K562 (cell line): ENCODE measurements around the gene SLC25A20. TPM values are rescaled to one million over a fixed set of nuclear protein-coding genes. Genes with fewer than 3 reads are reported as not detected.

Experiments
- CBFA2T3 ChIP-seq: fragments of 450-650 bp; IDR thresholded peaks from 2 replicates; pipeline ENCODE4 v1.6.1; 2017
- CHD1 ChIP-seq: fragments of 200-600 bp; sonication (generic); IDR thresholded peaks from one replicate; pipeline ENCODE4 v1.6.1; 2012; ENCODE audit warnings: mild to moderate bottlenecking, moderate library complexity, low read length, inconsistent platforms
- CREM ChIP-seq: IDR thresholded peaks from 2 replicates; pipeline ENCODE4 v1.6.1; 2014; ENCODE audit warnings: antibody characterized with exemption, low read depth
- E2F1 ChIP-seq: sonication (generic); formaldehyde crosslinking; IDR thresholded peaks from 2 replicates; pipeline ENCODE4 v1.8.1; 2023; ENCODE audit warnings: mild to moderate bottlenecking, missing genetic modification reagents, moderate library complexity
- ETS1 ChIP-seq: conservative IDR thresholded peaks from 2 replicates; pipeline ENCODE4 v1.6.1; 2011; ENCODE audit warnings: low read depth, mild to moderate bottlenecking, low read length; ENCODE audit not compliant: control insufficient read depth
- FOSL1 ChIP-seq: fragments of 200-800 bp; sonication (Bioruptor generic); conservative IDR thresholded peaks from 2 replicates; pipeline ENCODE4 v1.6.1; 2016; ENCODE audit warnings: missing genetic modification characterization, missing compliant biosample characterization
- FOXO4 ChIP-seq: fragments of 450-650 bp; formaldehyde crosslinking; IDR thresholded peaks from 2 replicates; pipeline ENCODE4 v1.4.0; 2020; ENCODE audit warnings: mild to moderate bottlenecking, moderate library complexity
- KAT2B ChIP-seq: IDR thresholded peaks from one replicate; pipeline ENCODE4 v1.6.1; 2012; ENCODE audit warnings: low read depth, mild to moderate bottlenecking, control low read depth, inconsistent platforms, low read length, moderate library complexity
- MTA1 ChIP-seq: fragments of 450-650 bp; IDR thresholded peaks from 2 replicates; pipeline ENCODE4 v1.6.1; 2017; ENCODE audit warnings: borderline replicate concordance
- NCOA4 ChIP-seq: fragments of 450-650 bp; IDR thresholded peaks from 2 replicates; pipeline ENCODE4 v1.6.1; 2018; ENCODE audit warnings: mild to moderate bottlenecking; ENCODE audit not compliant: partially characterized antibody
- NRF1 ChIP-seq, 2 experiments: fragments of 450-650 bp; IDR thresholded peaks in 1 of 2; conservative IDR thresholded peaks in 1 of 2; 2 replicates each; pipeline ENCODE4 v1.6.1; 2014; ENCODE audit warnings: mild to moderate bottlenecking in 2 of 2
- POLR3G ChIP-seq: IDR thresholded peaks from 2 replicates; pipeline ENCODE4 v1.6.1; 2011; ENCODE audit not compliant: insufficient read length, insufficient replicate concordance; ENCODE audit errors: extremely low read depth
- SRSF7 ChIP-seq: fragments of 200-400 bp; formaldehyde crosslinking; optimal IDR thresholded peaks from 2 replicates; pipeline ENCODE3; 2017; ENCODE audit warnings: mild to moderate bottlenecking, low read depth, low read length
- TAF1 ChIP-seq: IDR thresholded peaks from 2 replicates; pipeline ENCODE4 v1.6.1; 2011; ENCODE audit warnings: mild to moderate bottlenecking, low read length, moderate library complexity; ENCODE audit not compliant: insufficient read depth, control insufficient read depth, severe bottlenecking; ENCODE audit errors: extremely low read depth
- TFAM ChIP-seq: fragments of 250-450 bp; sonication (Bioruptor Pico); conservative IDR thresholded peaks from 2 replicates; pipeline ENCODE4 v1.5.0; 2021; ENCODE audit warnings: mild to moderate bottlenecking, moderate library complexity
- TRIM28 ChIP-seq: fragments of 450-650 bp; IDR thresholded peaks from 2 replicates; pipeline ENCODE4 v1.6.1; 2017
- USF2 ChIP-seq: sonication (generic); formaldehyde crosslinking; IDR thresholded peaks from 2 replicates; pipeline ENCODE4 v1.5.0; 2020; ENCODE audit warnings: missing genetic modification reagents
- ZBED1 ChIP-seq: IDR thresholded peaks from 2 replicates; pipeline ENCODE4 v1.6.1; 2014
- ZFPM2 ChIP-seq: fragments of 250-450 bp; sonication (Bioruptor Pico); IDR thresholded peaks from 2 replicates; pipeline ENCODE4 v1.5.1; 2022; ENCODE audit warnings: mild to moderate bottlenecking
- ZHX1 ChIP-seq: fragments of 150-350 bp; conservative IDR thresholded peaks from 2 replicates; pipeline ENCODE4 v1.6.1; 2014; ENCODE audit warnings: low read length
- polyA plus RNA-seq, 8 experiments: library from polyadenylated mRNA; depleted of rRNA in 4 of 8; stranded (reverse) in 5 of 8; unstranded in 3 of 8; fragments of >200 nt; fragmentation: Nextera tagmentation in 2 of 8; fragmentation: Illumina TruSeq in 1 of 8; extraction: Ambion mirVana in 2 of 8; extraction: Trizol in 1 of 8; gene quantifications; 2 replicates each; pipeline versions ENCODE4 v1.2.1 to v1.2.3, GENCODE V29; 2011 to 2014; ENCODE audit warnings: inconsistent platforms in 1 of 8, missing spikeins in 1 of 8
- total RNA-seq, 7 experiments: library from RNA; depleted of rRNA in 6 of 7; stranded (reverse); fragments of >200 nt in 6 of 7; fragmentation: Illumina TruSeq in 2 of 7; extraction: Trizol in 2 of 7; gene quantifications; 2 replicates each; pipeline versions ENCODE4 v1.2.1 to v1.2.3, GENCODE V29; 2011 to 2021; ENCODE audit warnings: low replicate concordance in 1 of 7

SLC25A20 gene
- total and polyA plus RNA-seq, 9 of the 15 experiments (the other 6 are each of a cell fraction or from before 2014, with no cell fraction given) = 14.3 to 48.1 (median 21.6) TPM

GRCh38 chr3:48918388-48919214, 19.9 kb upstream of the SLC25A20 start, which contains the start of gene ARIH2 (continued):
- no peak for TF ChIP-seq E2F1
- no peak for TF ChIP-seq SRSF7
- TF ChIP-seq ZHX1 = no peak
- 0 out of 2 replicates have a peak, but pooled peaks have one; percentile 14 for TF ChIP-seq MTA1
- TF ChIP-seq TFAM (CRISPR knock-in tag) = no peak
- peak; percentile 98 for TF ChIP-seq ZBED1
- TF ChIP-seq TAF1 = peak; percentile 71
- no peak for TF ChIP-seq POLR3G
- TF ChIP-seq USF2 = no peak
- no peak for TF ChIP-seq ZFPM2 (CRISPR knock-in tag)
- no peak for TF ChIP-seq FOXO4 (CRISPR knock-in tag)
- TF ChIP-seq KAT2B = no peak
- peak; percentile 24 to 48; a peak in 2 of 4 replicates for TF ChIP-seq NRF1 (conservative IDR thresholded peaks at IDR 0.05 in 1 of 2, IDR thresholded peaks at IDR 0.05 in 1 of 2)
- TF ChIP-seq CREM = peak; percentile 95
- no peak for TF ChIP-seq TRIM28
- no peak for TF ChIP-seq CBFA2T3
- TF ChIP-seq FOSL1 (tag) = peak; percentile 9; the same call in 1 of the 2 replicates
- no peak for TF ChIP-seq NCOA4
- peak; percentile 25 for TF ChIP-seq CHD1
- TF ChIP-seq ETS1 = peak; percentile 50; the same call in 1 of the 2 replicates
